Measurements from ENCODE around the gene PADI4.

PADI4 gene

DNA sequence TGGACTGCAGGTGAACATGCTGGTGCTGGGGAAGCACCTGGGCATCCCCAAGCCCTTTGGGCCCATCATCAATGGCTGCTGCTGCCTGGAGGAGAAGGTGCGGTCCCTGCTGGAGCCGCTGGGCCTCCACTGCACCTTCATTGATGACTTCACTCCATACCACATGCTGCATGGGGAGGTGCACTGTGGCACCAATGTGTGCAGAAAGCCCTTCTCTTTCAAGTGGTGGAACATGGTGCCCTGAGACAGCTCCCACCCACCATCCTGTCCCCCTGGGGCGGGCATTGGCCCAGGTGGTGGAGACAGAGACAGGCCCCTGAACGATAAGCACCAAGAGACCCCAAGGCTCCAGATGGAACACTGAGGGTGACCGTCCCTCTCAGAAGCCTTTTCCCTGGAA is 25.2 kb upstream of the PADI4 start:
- DNase-seq (ENCODE audit: low read depth, low spot score): no peak

DNA sequence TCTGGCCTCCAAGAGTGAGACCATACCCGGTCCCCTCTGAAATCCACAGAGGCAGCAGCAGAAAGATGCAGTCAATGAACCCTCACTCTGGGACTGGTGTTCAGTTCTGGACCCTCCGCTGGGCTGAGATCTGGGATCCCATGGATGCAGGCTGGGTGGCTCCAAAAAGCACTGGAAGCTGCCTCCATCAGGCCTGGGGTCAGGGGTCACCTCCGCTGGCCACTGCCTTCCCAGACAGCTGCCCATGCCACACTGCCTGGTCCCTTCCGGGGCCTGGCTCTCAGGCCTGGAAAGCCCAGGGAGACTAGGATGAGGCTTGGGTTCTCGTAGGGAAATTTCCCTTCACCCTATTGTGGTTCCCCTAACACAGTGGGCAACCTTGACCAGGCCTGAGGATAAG is 21.4 kb upstream of the PADI4 start:
- no peak for DNase-seq (ENCODE audit: low read depth, low spot score)

DNA sequence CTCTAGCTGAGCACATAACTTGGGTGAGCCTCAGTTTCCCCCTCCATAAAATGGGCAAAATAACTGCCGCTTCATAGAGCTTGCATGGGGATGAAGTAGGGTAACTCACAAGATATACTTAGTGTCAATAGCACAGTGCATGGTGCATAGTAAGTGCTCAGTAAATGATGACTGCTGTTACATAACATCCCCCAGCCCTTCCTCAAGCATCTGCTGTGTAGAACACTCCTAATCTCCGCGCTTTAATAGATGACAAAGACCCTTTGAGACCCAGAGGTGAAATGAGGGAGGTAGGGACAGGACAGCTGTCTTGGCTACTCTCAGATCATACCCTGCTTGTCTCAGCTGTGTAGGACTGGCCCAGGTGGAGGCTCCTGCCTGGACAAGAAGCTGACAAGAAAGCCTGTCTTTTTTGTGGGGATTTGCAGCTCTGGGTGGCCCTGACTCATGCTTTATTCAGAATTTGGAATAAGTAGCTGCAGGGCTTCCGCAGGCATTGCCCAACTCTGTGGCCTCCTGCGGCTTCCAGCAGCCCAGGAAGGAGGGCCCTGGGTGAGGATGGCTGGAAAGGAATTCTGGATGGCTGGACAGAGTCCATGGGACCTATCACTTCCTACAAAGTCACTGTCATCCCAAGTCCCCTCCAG is 20.7 kb upstream of the PADI4 start:
- DNase-seq (ENCODE audit: low read depth, low spot score): peak; percentile 21

DNA sequence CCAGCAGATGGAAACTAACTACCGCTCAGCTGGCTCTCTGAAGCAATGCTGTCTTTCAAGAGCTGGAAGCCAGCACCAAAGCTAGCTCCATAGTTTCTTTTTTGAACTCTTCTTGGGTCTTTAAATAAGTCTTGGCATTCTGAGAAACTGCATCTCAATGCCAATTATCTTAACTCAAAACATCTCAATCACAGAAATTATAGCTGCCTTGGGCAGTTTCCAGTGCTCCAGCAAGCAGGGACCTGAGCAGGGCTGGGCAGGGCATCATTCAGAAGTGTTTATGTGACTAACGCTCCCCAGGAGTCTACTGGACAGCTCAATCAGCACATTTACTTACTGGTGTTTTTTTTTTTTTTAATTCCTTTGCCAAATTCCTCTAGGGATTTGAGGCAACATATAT is 18.3 kb upstream of the PADI4 start:
- no peak for DNase-seq (ENCODE audit: low read depth, low spot score)

DNA sequence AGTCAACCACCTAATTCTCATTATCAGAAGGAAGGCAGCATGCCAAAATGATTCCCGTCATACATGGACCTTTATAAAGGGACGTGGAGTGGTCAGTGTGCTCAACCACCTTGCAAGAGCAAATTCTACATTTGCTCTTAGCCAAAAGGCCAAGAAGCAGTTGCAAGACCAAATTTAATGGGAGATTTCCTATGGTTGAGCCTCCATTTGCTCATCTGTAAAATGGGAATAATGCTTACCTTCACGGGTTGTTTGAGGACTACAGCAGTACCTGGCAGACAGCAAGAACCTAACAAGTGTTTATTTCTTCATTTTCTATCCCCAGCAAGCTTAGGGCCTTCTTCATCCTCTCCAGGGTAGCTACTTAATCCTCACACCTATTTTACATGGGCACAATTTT is 17.4 kb upstream of the PADI4 start:
- DNase-seq (ENCODE audit: low read depth, low spot score): no peak

DNA sequence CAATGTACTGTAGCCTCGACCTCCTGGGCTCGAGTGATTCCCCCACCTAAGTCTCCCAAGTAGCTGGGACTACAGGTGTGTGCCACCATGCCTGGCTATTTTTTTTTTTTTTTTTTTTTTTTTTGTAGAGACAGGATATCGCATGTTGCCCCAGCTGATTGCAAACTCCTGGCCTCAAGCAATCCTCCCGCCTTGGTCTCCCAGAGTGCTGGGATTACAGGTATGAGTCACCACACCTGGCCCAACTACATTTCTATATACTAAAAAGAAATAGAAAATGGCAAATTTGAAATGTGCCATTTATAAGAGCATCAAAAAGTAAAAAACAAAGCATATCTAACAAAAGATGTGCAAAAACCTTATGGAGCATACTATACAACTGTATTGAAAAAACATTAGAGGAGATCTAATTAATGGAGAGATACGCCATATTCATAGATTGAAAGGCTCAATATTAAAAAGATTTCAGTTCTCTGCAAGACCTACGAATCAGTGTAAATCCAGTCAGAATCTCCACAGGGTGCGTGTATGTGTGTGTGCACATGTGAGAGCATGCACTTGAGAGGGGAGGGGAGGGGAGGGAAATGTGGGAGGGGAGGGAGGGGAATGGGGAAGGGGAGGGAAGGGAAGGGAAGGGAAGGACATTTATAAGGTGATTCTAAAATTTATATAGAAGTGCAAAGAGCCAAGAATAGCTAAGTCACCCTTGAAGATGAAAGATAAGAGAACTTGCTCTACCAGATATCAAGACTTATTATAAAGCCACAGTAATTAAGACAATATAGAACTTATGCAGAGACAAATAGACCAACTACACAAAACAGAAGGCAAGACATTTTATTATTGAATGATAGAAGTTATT is 15.5 kb upstream of the PADI4 start:
- DNase-seq (ENCODE audit: low read depth, low spot score): no peak

DNA sequence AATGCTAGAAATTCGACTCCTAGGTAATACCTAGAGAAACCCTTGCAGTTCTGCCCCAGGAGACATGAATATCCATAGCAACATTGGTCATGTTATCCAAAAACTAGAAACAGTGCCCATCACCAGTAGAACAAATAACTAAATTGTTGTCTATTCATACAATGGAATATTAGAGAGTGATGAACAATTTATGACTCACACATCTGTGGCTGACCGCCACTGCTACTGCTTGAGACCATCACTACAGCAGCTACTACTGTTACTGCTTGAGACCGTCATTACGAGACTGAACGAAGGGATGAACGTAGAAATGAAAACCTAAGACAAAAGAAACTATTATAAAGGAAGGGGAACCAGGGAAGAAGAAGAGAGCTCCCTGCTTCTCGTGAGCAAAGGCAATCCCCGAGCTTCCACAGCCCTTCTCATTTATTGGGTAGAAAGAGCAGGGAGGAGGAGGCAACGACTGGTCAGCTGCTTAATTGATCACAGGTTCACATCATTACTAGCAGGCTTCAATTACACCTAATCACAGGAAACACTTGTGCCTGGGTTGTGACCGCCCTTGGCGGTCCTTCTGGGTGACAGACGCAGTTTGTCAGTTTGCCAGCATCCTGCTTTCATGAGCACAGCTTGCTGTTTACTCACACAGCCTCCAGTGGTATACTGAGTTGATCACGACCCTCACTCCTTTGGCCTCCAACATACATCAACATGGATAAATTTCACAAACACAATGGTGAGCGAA is 14.1 kb upstream of the PADI4 start:
- DNase-seq (ENCODE audit: low read depth, low spot score): no peak

DNA sequence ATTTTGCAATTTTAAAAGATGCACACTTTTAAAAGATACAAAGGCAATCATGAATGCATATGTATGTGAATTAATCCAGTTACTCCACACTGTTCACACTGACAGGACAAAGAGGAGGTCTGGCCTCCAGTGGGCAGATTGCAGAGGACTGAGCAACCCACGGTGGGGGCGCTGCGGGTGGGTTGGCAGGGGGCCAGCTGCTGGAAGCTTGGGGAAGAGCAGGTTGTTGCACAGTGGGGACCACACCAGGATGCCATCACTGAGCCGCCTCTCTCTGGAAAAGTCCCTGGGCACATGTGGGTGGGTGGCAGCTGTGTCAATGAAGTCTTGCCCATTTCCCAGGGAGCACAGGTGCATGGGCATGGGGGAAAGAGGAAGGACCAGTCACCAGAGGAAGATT is 12.7 kb upstream of the PADI4 start:
- DNase-seq (ENCODE audit: low read depth, low spot score): no peak

DNA sequence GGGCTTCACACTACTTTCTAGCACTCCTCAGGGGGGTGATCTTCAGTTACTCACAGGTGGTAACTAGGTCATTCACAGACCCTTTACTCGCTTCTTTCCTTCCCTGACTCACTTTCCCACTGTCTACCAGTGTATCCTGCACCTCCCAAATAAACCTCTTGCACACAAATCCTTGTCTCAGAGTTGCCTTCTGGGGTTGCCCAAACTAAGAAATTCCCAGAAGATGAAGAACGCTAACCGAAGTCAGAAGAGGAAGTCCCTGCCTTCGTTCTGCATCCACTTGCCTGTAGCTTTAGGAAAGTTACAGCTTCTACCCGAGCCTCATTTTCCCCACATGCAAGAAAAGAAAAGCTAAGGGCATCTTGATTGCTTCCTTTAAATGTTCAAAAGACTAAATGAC is 11.9 kb upstream of the PADI4 start:
- DNase-seq (ENCODE audit: low read depth, low spot score): no peak

DNA sequence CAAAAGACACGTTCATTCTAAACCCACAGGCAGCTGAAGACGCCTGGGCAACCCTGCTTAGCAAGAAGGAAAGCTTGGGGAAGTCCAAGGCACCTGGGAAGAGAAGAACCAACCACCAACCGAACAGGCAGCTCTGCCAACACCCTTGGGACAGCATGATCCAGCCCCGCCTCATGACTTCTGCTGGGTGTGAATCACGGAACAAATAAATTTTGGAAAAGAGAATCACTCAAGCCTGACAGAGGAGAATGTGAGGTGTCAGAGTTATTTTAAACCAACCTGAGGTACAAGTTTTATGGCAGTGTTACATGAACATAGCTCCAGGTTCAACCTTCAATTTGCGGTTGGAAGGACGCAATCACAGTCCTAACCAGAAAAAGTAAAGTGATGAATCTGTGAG is 10.0 kb upstream of the PADI4 start:
- no peak for DNase-seq (ENCODE audit: low read depth, low spot score)

DNA sequence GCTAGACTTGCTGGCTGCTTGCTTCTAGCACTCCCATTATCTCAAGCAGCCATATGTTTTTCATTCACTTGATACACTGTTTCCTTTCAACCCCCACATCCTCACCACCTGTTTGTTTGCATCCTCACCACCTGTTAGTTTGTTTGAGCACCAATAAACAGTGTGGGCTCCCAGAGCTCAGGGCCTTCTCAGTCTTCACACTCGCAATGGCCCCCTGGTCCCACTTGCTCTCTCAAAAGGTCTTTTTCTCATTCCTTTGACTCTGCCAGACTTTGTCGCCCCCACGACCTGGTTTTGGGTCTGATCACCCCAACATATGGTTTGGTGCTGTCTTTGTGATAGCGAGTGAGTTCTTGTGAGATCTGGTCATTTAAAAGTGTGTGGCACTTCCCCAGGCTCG is 6.2 kb upstream of the PADI4 start:
- DNase-seq (ENCODE audit: low read depth, low spot score): no peak

DNA sequence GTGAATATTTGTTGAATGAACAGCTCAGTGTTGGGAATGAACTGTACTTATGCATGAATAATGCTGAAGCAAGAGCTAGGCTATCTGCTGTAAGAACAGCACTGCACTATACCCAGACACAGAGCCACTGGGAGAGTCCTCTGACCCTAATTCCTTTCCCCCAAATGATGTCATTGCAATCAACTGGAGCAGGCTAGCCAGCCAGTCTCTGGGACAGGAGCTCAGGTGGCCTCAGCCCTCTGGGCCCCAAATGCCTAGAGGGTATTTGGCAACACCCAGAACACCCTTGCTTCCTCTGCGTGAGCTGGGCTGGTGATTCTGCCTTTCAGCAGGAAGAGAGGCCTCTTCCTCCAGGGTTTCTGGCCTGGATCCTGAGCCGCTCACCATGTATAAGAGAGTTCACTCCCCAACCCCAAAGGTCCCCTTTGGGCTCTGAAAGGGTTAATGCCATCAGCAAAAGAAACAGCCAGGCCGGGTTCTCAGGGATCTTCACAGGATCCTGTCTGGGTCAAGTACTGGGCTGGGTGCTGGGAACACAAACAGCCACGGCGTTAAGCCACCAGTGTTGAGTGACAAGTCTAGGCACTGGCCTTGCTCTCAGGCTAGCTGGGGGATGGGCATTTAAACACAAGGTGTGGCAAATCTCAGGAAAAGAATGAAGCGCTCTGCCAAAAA is 3.7 kb upstream of the PADI4 start:
- DNase-seq (ENCODE audit: low read depth, low spot score): peak; percentile 69

DNA sequence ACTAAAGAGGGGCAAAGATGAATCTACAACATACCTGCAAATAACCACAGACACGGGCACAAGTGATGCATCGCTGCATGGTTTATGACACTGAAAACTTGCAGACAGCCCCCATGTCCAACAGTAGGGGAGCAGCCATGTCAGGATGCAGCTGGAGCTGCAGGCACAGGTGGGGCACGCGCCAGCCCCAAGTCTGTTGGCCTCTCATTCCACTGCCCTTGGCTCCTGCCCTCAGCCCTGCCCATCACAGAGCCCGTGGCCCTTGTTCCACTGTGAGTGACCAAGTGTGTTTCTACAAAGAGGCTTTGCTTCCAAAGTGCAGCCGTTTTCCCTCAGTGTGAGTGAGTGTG is 3.2 kb upstream of the PADI4 start:
- no peak for DNase-seq (ENCODE audit: low read depth, low spot score)

DNA sequence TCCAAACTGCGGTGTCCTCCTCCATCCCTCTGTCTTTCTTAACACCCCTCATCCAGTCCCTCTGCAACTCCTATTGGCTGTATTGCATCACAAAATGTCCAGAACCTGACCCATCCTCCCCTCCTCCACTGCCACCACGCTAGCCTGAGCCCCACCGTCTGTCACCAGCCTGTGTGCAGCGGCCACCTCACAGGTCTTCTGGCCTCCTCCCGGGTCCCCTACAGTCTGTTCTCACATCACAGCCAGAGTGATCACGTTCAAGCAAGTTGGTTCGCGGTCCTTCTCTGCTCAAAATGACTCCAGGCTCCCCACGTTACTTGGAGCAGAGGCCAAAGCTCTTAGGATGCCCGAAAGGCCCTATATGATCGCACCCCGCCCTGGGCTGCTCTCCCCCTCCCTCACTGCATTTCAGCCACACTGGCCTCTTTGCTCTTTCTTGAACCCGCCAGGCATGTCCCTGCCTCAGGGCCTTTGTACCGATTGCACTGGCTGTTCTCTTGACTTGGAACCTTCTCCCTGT is 2.4 kb upstream of the PADI4 start:
- DNase-seq (ENCODE audit: low read depth, low spot score): no peak

DNA sequence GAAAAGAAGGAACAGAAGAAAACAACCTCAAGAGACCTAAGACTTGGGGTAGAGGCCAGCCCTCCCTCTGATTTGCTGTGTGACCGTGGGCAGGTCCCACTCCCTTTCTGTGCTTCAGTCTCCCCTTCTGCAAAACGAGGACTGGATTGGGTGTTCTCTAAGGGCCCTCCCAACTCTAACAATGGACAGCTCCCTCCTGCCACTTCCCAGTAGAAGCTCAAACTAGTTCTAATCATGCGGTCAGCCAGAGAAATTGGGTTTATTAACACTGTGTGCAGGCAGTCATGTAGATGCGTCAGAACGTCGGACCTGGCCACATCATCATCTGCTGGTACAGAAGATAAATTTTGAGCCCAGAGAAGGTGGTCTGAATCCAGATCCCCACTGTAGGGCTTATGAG is 1.6 kb upstream of the PADI4 start:
- no peak for DNase-seq (ENCODE audit: low read depth, low spot score)

DNA sequence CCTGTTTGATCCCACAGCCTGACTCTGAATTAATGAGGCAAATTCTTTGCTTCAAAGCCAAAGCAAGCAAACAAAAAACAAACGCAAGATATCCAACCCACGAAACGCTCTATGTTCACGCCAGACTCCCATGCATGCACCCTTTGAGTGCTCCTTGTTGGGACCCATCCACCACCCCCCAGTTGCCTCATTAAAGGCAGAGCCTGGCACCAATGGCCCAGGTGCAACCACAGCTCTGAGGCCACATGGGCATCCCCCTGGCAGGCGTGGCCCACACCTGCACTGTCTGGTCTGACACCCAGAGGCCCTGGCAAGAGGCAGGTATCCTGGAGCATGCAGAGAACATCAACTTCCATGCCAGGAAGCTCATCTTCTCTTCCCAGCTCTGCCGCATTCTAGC is 1.1 kb upstream of the PADI4 start:
- no peak for DNase-seq (ENCODE audit: low read depth, low spot score)

DNA sequence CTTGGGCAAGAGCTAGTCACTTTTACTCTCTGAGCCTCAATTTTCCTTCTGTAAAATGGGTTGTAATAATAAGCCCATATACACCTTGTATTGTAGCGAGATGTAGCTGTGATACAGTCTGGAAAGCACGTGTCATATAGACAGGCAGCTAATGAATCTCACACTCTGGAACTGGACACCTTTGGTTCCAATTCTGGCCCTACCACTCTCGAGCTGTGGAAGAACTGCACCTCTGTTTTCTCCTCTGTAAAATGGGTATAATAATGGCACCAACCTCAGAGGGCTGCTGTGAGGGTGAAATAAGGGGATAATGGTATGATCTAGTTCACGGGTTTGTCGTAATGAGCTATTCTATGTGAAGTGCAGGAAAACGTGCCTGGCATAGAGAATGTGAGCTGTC is 668 bp upstream of the PADI4 start:
- no peak for DNase-seq (ENCODE audit: low read depth, low spot score)

DNA sequence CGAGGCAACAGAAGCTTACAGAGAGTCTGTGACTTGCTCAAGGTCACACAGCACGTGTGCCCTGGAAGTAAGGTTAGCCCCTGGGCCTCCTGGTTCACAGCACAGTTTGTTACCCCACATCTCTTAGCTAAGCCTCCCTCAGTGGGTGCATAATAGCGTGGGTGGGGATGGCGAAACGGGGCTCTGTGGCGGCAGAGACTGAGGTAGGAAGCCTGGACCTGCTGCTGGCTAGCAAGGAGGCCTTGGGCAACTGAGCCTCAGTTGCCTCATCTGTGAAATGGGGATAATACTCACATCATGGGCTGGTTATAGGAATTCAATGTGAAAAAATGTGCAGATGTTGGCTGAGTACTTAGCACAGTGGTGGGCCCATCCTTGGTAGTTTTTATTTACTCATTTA is 596 bp downstream of the PADI4 start:
- DNase-seq (ENCODE audit: low read depth, low spot score): no peak

DNA sequence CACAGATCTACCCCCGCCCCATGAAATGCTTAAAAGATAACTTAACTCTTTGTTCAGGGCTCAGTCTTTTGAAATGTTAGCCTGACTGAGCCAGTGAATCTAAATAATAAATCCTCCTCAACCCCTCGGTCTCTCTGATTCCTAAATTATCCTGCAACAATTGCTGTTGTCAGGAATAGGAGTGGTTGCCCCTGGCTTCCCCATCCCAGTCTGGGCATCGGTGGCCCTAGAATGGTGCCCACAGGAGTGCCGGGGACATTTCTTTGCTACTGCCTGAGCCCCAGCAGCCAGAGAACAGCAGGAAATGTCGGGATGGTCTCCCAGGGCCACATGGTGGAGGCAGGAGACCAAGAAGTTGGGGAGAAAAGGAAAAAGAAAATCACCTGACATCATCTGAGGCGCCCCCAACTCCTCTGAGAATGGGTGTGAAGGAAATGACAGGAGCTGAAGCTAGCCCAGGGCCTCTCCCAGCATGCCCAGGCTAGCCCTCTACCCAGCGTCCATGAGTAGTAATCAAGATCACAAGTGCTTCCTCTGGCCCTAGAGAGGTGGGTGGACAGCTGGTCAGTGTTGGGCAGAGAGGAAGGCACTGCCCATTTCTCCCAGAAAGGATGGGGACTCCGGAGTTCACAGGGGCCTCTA is 1.6 kb downstream of the PADI4 start:
- DNase-seq (ENCODE audit: low read depth, low spot score): no peak

DNA sequence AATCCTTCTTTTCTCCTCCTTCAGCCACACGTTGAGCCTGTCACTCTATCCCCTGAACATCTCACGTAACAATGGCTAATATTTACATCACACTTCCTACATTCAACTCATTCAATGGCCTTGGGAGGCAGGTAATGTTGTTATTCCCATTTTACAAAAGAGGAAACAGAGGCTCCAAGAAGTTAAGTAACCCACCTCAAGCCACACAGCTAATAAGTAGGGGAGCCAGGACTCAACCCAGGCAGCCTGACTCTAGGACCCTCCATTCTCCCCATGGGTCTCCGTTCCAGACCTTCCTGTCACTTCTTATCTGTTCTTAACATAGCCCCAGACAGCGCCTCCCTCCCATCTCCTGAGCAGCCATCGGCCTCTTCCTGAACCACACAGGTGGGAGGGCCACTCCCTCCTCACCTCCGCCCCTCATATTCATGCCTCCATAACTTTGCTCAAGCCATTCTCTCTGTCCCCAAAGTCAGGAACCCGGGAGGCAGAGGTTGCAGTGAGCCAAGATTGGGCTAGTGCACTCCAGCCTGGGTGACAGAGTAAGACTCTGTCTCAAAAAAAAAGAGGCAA is 2.2 kb downstream of the PADI4 start:
- no peak for DNase-seq (ENCODE audit: low read depth, low spot score)

Data from ELF-1 (cell line).